NCI-H2196 (cell line): ENCODE measurements around the gene CRYGB.
"Not testable (repeated sequence)": the region's sequence is repeated elsewhere in the genome, so short reads cannot be mapped to it uniquely, and the experiment has no call there.

ENCODE experiments used
- DNase-seq: peaks from one replicate; lab custom pipeline; 2025; ENCODE audit not compliant: unreplicated experiment; lab: John Stamatoyannopoulos, UW

Gene CRYGB

GRCh38 chr2:208118918-208119317 lies 27.0 kb downstream of the CRYGB start:
- DNase-seq = no peak

GRCh38 chr2:208117390-208117789 lies 28.6 kb downstream of the CRYGB start:
- DNase-seq = not testable (repeated sequence)

- peak; percentile 75 for DNase-seq
Observed at GRCh38 chr2:208112969-208113368, 33.0 kb downstream of the CRYGB start.

- not testable (repeated sequence) for DNase-seq
Observed at GRCh38 chr2:208112273-208112745, 33.6 kb downstream of the CRYGB start.

GRCh38 chr2:208103616-208104015 lies 42.3 kb downstream of the CRYGB start:
- no peak for DNase-seq

- DNase-seq = peak; percentile 23
Observed at GRCh38 chr2:208101716-208102631, 44.0 kb downstream of the CRYGB start.

- no peak for DNase-seq
Observed at GRCh38 chr2:208099682-208100470, 46.1 kb downstream of the CRYGB start.

- not testable (repeated sequence) for DNase-seq
Observed at GRCh38 chr2:208098701-208099100, 47.3 kb downstream of the CRYGB start.

- DNase-seq = no peak
Observed at GRCh38 chr2:208098267-208098666, 47.7 kb downstream of the CRYGB start.

- no peak for DNase-seq
Observed at GRCh38 chr2:208097801-208098200, 48.2 kb downstream of the CRYGB start.

GRCh38 chr2:208097313-208097712 lies 48.6 kb downstream of the CRYGB start:
- DNase-seq = no peak

GRCh38 chr2:208096080-208096479 lies 49.9 kb downstream of the CRYGB start:
- no peak for DNase-seq

- no peak for DNase-seq
Observed at GRCh38 chr2:208093128-208093527, 52.8 kb downstream of the CRYGB start.
